GM21390 (cell line): ENCODE measurements around the gene PRPF6.
A peak's percentile ranks its signal among the peaks of the same experiment; 100 is the strongest.

Source experiments
- ATAC-seq: cut with Tn5 transposase; IDR thresholded peaks from one replicate; pipeline ENCODE4 v1.9.1; 2021; ENCODE audit not compliant: unreplicated experiment

The PRPF6 gene

DNA sequence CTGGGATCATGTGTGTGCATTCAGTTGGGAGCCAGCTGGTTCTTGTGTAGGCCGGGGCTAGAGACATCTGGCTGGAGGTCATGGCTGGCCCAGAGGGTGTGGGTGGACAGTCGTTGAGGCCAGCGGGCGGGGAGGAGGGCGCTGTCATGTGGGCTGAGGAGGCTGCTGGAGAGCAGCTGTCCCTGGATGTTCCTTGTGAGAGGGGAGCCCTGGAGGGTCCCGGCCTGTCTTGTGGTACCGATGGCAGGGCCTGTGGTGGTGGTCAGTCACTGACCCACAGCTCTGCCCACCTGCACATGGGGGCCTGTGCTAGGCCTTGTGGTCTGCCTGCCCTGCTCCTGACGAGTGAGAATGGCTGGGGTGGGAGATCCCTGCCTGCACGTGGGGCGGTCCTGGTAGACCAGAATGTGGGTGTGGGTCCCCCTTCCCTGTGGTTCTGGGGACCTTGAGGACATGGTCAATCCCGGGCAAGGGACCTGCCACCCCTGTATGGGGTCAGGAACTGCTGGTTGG is 53.1 kb downstream of the PRPF6 start:
- no peak for ATAC-seq

- no peak for ATAC-seq
Measured at GRCh38 chr20:64035066-64035932, 54.4 kb downstream of the PRPF6 start.

DNA sequence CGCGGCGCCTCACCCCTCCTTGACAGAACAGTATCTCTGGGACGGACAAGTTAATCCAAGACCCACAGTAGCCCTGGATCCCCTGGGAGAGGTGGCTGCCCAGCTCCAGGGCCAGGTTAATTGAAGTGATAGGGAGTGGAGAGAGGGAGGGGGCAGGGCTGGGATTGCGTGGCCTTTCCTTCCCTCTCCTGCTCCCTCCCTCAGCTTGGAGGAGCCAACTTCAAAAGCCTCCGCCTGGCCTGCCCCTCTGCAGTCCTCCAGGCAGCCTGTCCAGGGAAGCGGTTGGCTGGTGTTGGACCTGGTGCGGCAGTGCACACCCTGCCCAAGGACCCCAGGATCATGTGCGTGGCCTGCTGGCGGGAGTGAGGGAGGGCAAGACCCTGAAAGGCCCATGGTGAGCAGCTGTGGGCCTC is 55.0 kb downstream of the PRPF6 start, which contains the start of gene C20orf204:
C20orf204 (plus strand) TSS at position 250 of the 413 bp plus-strand sequence; CDS start at position 392, 142 bp downstream.
- ATAC-seq, result no peak

- ATAC-seq, result no peak
Measured at GRCh38 chr20:64036346-64037198, 55.6 kb downstream of the PRPF6 start.

- ATAC-seq, result no peak
Measured at GRCh38 chr20:64037199-64037497, 56.2 kb downstream of the PRPF6 start.

DNA sequence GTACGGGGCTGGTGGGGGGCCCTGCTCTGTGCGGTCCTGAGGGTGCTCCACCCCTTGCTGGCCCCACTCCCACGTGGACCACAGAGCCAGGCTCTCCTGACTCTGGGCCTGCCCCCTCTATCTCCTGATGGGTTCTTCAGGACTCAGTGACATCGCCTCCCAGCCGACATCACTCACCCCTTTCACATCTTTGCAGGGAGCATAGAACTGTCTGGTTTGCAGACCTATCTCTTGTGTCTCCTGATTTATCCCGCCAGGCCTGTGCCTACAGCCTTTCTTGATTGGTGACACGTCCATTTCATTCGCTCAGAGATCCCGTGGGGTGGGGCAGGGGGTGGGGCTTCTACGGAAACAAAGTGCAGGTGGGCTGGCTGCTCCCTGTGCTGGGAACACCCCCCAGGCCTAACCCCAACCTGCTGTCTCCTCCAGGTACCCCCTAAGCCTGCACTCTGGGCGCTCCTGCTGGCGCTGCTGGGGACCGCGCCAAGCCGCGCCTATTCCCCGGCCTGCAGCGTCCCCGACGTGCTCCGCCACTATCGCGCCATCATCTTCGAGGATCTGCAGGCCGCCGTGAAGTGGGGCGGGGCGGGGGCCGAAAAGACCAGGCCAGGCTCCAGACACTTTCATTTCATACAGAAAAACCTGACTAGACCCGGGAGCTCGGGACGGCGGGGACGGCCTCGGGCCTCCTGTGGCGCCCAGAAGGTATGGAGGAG is 56.7 kb downstream of the PRPF6 start:
- no peak for ATAC-seq

DNA sequence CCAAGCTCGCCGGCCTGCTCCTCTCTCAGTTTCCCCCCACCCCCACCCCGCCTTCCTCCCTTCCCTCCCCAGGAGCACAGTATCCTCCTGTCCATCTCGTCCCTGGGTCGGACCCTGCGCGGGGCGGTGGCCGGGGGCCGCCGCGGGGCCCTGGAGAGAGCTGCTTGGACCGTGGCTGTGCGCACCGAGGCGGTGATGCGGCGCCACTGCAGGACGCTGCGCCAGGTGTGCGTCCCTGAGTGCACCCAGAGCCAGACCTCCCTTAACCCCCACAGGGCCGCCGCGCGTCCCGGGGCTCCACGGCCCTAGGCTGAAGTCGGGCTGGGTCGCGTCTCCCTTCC is 57.3 kb downstream of the PRPF6 start:
- ATAC-seq, result peak; percentile 27

DNA sequence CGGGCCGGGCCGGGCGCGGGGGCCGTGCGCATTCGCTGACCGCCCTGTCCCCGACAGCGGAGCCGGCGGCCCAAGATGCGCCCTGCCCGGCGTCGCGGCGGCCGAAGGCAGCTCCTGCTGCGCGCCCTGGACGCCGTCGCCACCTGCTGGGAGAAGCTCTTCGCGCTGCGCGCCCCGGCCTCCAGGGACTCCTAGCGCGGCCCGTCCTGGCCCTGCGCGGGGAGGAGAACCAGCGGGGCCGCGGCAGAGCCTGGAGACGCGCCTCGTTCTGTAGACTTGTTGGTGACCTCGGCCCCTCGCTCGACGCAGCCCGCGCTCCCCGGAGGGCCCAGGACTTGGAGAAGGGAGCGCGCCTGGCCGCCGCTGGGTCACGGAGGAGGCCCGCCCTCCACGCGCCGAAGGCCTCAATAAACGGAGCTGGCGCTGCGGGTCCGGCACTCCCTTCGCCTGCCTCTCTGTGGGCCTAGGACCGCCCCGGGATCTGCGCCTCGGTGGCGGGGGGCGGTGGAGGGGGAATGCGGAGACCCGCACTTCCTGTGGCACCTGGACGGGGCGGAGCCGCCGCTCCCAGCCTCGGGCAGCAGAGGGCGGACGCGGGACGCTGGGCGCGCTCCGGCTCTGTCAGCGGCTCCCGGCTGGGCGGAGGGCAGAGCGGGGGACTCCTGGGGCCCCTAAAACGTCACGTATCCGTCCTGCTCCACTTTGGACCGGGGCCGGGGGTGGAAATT is 57.8 kb downstream of the PRPF6 start:
- ATAC-seq, result peak; percentile 54

DNA sequence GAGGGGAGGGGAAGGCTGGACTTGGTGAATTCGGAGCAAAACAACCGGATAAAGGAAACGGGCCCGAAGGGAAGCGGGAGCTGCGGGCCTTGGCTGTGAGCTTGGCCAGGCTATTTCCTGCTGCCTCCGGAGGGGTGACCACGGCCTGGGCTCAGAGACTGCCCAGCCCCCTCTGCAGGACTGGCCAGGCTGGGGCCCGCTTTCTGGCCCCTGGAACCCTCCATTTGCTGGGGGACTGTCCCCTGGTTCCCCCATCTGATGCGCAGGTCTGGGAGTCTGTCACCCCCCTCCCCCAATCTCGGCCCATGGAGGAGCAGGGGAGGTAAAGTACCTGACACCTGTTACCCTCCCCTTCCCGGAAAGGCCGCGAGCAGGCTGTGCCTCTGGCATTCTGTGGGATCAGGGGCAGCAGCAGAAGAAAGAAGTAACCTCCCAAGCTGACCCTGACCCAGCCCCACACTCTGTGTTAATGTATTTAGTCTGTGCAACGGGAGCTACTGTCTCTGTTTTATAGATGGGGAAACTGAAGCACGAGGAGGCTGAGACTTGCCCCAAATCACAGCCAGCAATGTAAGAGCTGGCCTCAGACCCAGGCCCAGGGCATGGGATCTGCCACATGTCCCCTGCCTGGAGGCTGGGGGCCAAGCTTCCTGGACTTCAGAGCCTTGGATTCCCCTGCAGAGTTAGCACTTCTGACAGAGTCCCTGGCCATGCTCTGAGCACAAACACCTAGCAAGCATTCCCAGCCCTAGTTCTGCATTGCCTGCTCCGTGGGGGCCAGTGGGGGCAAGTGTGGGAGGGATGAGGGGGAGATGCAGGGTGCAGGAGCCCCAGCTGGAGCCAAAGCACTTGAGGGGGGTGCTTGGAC is 58.6 kb downstream of the PRPF6 start:
- ATAC-seq, result no peak

GRCh38 chr20:64040231-64041039 is 59.5 kb downstream of the PRPF6 start:
- ATAC-seq, result no peak

DNA sequence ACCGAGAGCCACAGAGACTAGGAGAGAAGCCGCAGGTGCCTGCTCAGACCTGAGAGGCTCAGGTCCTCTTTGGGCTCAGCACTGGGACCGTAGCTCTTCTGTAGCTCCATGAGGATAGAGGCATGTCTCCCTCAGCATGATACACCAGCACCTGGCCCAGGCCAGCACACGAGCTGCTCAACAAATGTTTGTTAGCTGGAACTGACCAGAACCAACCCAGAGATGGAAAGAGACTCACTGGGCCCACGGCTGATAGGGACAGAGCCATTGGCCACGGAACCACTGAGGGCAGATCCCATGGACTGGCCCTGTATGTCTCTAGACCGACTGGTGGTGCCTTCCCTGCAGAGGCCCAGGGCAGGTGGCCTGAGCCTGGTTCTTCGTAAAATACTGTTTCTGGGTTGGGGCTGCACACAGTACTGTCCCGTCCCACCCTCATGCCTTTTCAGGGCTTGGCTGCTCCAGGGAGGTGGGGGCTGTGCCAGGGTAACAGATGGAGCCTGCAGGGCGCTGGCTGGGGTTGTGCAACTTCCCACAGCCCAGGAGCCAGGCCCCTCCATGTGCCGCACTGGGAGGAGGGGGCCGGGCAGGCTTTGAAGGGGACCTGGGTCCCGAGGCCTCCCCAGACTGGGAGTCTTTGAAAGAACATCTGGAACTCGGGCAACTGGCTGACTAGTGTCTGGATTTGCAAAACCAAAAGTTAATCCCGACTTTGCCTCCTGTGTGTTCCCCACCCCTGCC is 60.3 kb downstream of the PRPF6 start:
- no peak for ATAC-seq

DNA sequence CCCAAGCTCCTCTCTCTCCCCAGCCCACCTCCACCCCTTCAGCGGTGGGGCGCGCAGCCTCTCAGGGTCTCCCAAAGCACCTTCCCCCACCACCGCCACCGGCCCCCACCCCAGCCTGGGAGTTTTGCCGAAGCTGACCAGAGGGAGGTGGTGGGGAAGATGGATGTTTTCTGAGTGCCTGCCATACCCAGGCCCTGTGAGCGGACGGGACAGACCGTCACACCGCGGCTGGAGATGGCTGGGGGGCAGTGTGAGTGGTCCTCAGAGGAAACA is 60.8 kb downstream of the PRPF6 start:
- no peak for ATAC-seq

DNA sequence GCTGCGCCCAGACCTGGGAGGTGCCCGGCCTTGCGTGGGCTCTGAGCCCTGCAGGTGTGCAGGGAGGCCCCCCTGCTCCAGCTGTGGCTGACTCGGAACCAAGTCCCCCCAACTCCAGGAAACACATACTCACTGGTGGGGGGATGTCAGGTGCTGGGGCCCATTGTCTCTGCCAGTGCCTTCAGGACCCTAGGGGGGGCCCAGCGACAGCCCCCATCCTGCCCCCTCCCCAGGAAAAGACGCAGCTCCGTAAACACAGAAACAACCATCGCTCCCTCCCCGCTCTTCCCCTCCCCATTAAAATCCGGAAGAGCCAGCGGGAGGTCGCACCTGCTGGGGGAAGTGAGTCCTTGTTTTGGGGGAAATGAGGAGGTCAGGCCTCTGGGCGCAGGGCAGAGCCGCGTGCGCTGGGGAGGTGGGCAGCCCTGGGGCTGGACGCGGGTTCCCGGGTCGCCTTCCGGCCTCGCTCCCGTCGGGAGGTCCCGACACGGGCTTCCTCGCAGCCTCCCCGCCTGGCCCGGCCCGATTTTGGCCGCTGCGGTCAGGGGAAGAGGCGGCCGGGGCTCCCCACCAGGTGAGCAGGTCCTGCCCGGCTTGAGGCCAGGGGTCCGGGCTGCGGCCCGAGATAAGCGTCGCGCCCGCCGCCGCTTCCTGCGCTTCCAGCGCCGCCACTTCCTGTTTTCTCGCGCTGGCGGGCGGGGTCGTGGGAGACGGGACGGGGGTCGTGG is 61.3 kb downstream of the PRPF6 start:
- no peak for ATAC-seq

DNA sequence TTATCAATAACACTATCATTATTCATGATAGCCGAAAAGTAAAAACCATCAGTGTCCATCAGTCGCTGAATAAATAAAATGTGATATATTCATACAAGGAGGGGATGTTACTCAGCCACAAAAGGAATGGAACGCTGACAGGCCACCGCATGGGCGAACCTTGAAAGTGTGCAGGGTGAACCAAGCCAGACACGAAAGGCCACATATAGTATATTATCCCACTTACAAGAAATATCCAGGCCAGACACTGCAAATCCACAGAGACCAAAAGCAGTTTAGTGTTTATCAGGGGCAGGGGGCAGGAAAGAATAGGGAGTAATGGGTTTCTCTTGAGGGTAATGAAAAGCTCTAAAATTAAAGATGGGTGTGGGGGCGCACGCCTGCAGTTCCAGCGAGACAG is 62.8 kb downstream of the PRPF6 start:
- no peak for ATAC-seq

DNA sequence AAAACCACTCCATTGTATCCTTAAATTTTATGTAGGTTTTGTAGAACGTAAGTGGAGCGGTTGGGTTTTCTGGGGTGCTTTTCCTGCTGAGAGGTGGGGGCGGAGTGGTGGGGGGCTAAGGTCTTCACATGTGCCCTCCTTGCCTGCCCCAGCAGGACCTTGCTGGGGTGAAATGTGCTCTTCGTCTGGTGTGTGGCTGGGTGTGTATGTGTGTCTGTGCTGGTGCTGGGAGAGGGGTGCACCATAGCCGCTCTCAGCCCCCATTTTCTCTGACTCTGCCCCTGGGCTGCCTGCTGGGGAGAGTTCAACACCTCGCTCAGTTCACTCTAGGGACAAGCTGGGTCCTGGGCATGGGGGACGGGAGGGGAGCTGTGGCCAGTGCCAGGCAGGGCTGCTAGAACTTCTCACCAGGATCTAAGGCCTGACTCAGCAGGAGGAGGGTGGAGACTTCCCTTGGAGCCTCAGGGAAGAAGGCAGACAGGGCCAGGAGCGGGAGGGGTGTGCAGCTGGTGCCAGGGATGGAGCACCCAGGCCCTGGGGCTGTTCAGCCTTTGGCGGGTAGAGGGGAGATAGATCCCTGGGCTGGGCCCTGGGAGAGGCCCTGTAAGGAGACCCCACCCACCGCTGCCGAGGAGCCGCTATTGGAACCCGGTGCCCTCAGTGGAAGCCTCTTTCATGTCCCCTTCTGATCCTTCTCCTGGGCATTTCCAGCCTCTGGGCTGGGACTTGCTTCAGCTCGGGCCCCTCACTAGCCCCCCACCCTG is 63.7 kb downstream of the PRPF6 start:
- ATAC-seq, result no peak

DNA sequence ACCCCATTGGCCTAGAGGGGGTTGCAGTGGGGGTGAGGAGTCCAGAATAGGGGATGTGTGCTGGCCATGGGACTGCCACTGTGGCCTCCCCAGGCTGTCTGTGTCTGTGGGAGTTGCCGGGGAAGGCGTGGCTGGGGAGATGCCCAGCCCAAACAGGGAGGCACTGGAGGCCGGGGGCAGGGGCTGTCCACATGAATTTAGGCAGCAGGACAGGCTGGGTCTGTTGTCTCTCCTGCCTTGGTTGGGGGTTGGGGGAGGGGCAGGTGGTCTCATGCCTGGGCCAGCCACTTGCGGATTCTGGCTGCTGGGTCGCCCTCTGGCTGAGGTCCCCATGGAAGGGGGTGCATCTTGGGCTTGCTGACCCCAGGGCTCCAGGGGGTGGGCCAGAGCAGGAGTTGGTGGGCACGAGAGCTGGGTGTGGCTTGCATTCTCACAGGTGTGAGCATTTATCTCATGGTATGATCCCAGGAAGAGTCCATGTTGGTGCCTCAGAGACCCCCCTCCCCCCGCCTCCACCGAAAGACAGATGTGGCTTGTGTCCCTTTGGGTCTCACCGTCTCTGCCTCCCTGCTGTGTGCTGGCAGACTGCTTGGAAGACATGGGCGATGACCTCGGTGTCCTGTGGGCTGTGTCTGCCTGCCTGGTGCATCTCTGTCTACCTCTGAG is 64.5 kb downstream of the PRPF6 start:
- no peak for ATAC-seq

- no peak for ATAC-seq
Measured at GRCh38 chr20:64047046-64047389, 66.1 kb downstream of the PRPF6 start.
